ENCODE results near the gene SCN2A.

DNA sequence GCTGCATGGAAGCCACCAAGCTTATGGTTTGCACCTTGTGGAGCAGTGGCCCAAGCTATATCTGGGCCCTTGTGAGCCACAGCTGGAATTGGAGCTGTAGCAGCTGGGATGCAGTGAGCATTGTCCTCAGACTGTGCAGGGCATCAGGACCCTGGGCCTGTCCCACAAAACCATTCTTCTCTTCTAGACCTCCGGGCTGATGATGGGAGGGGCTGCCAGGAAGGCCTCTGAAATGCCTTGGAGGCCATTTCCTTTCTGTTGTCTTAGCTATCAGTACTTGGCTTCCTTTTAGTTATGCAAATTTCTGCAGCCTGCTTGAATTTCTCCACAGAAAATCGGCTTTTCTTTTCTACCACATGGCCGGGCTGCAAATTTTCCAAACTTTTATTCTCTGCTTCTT, 183.9 kb downstream of the SCN2A start:
- no peak for TF ChIP-seq CTCF (IDR thresholded peaks at IDR 0.05 in 2 of 3, conservative IDR thresholded peaks at IDR 0.05 in 1 of 3; ENCODE audit: control insufficient read depth in 2 of 3, extremely low read depth in 1 of 3, insufficient read depth in 1 of 3, low read depth in 3 of 3, low read length in 3 of 3)
- TF ChIP-seq EZH2 (IDR thresholded peaks at IDR 0.05; ENCODE audit: borderline replicate concordance, control insufficient read depth, low read depth, low read length): no peak
- TF ChIP-seq RAD21 (IDR thresholded peaks at IDR 0.05; ENCODE audit: insufficient read depth, low read depth, low read length): no peak
- TF ChIP-seq BRCA1 (IDR thresholded peaks at IDR 0.05; ENCODE audit: low read depth, low read length): no peak
- no peak for TF ChIP-seq REST (IDR thresholded peaks at IDR 0.05; ENCODE audit: low read depth, low read length)
- no peak for TF ChIP-seq POLR2A (IDR thresholded peaks at IDR 0.05; ENCODE audit: low read depth, low read length)
- no peak for TF ChIP-seq ATF2 (IDR thresholded peaks at IDR 0.05; ENCODE audit: low read length)
- TF ChIP-seq FOXK2 (IDR thresholded peaks at IDR 0.05): no peak
- no peak for TF ChIP-seq GABPA (IDR thresholded peaks at IDR 0.05; ENCODE audit: low read depth)
- TF ChIP-seq YY1 (IDR thresholded peaks at IDR 0.05; ENCODE audit: low read depth, low read length): no peak
- TF ChIP-seq ZNF274 (IDR thresholded peaks at IDR 0.05; ENCODE audit: insufficient read depth, insufficient read length): no peak
- no peak for TF ChIP-seq RAD51 (IDR thresholded peaks at IDR 0.05)
- TF ChIP-seq NFIC (IDR thresholded peaks at IDR 0.05; ENCODE audit: low read depth, low read length): no peak
- TF ChIP-seq TCF12 (IDR thresholded peaks at IDR 0.05; ENCODE audit: low read depth, low read length): no peak
